ENCODE data around the gene NAV2. TPM values are rescaled to one million over a fixed set of nuclear protein-coding genes. Genes with fewer than 3 reads are reported as not detected.

Gene NAV2
- total RNA-seq, 4 donors from 2014 or later = 19.2 to 34.7 (median 25.8) TPM

GRCh38 chr11:19996571-19996970, 283.9 kb downstream of the NAV2 start:
- Histone ChIP-seq H3K27me3 (no peaks in the 10 kb centered on the region), H3K4me3 (no peak overlapping the region), H3K27ac (no peak overlapping the region), H3K4me1 (peaks cover 0 to 13% (median 5%) of the 10 kb centered on the region in 4 donors), H3K9me3 (no peaks in the 10 kb centered on the region), H3K36me3 (peaks cover 0 to 18% (median 0%) of the 10 kb centered on the region in 3 donors)
- TF ChIP-seq POLR2A (IDR thresholded peaks at IDR 0.05) = no peak
- no peak for TF ChIP-seq EP300 (IDR thresholded peaks at IDR 0.05)
- TF ChIP-seq CTCF (IDR thresholded peaks at IDR 0.05) = no peak
- DNase-seq (ENCODE audit: low spot score in 2 of 2) = no peak
- WGBS, 2 donors = 72 to 83% methylated on average over 5 of the region's 5 CpGs

GRCh38 chr11:20000022-20000350, 287.3 kb downstream of the NAV2 start:
- H3K27me3 ChIP-seq = no peaks in the 10 kb centered on the region
- no peaks in the 10 kb centered on the region for H3K9me3 ChIP-seq
- H3K27ac ChIP-seq = no peak overlapping the region
- H3K36me3 ChIP-seq = peaks cover 0 to 15% (median 0%) of the 10 kb centered on the region in 3 donors
- WGBS, 2 donors = 44 to 64% methylated on average over 3 of the region's 3 CpGs
- DNase-seq (ENCODE audit: low spot score in 2 of 2) = no peak
- H3K4me1 ChIP-seq = peaks cover 0 to 13% (median 5%) of the 10 kb centered on the region in 4 donors
- no peak overlapping the region for H3K4me3 ChIP-seq
- TF ChIP-seq CTCF (IDR thresholded peaks at IDR 0.05) (no peak), EP300 (IDR thresholded peaks at IDR 0.05) (no peak), POLR2A (IDR thresholded peaks at IDR 0.05) (no peak)

GRCh38 chr11:20000351-20001134, 287.9 kb downstream of the NAV2 start:
- H3K36me3 ChIP-seq = peaks cover 0 to 15% (median 0%) of the 10 kb centered on the region in 3 donors
- H3K27ac ChIP-seq = no peak overlapping the region
- no peak for DNase-seq (ENCODE audit: low spot score in 2 of 2)
- peaks cover 0 to 13% (median 5%) of the 10 kb centered on the region in 4 donors for H3K4me1 ChIP-seq
- TF ChIP-seq CTCF (IDR thresholded peaks at IDR 0.05) (no peak), POLR2A (IDR thresholded peaks at IDR 0.05) (no peak), EP300 (IDR thresholded peaks at IDR 0.05) (no peak)
- no peak overlapping the region for H3K4me3 ChIP-seq
- WGBS, 2 donors = 45 to 48% methylated on average over 13 of the region's 13 CpGs
- no peaks in the 10 kb centered on the region for H3K27me3 ChIP-seq
- no peaks in the 10 kb centered on the region for H3K9me3 ChIP-seq

GRCh38 chr11:20002312-20003216, 289.9 kb downstream of the NAV2 start:
- DNase-seq (ENCODE audit: low spot score in 2 of 2) = no peak
- TF ChIP-seq CTCF (IDR thresholded peaks at IDR 0.05) = no peak
- TF ChIP-seq POLR2A (IDR thresholded peaks at IDR 0.05) = no peak
- no peak for TF ChIP-seq EP300 (IDR thresholded peaks at IDR 0.05)
- Histone ChIP-seq H3K27me3 (no peaks in the 10 kb centered on the region), H3K36me3 (peaks cover 0 to 11% (median 0%) of the 10 kb centered on the region in 3 donors), H3K4me1 (peaks cover 0 to 13% (median 5%) of the 10 kb centered on the region in 4 donors), H3K4me3 (no peak overlapping the region), H3K9me3 (no peaks in the 10 kb centered on the region), H3K27ac (no peak overlapping the region)
- 74 to 75% methylated on average over 12 of the region's 12 CpGs for WGBS, 2 donors
